ENCODE data around the gene PPP1R13B. TPM values are rescaled to one million over a fixed set of nuclear protein-coding genes. Genes with fewer than 3 reads are reported as not detected.
"Not testable (repeated sequence)": the region's sequence is repeated elsewhere in the genome, so short reads cannot be mapped to it uniquely, and the experiment has no call there.

PPP1R13B gene
- total RNA-seq, 1 donor from 2014 or later = 14.1 TPM

DNA sequence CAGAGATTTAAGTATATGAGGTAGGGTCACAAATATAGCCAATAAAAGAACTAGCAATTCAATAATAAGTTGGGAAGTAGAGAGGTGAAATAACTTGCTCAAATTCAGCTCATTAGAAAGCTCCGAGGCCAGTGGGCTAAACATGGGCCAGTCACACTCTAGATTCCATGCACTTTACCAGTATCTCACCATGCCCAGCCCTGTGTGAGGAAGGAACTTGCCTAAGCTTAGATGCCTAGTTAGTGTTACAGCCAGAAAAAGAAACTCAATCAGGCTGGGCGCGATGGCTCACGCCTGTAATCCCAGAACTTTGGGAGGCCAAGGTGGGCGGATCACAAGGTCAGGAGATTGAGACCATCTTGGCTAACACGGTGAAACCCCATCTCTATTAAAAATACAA, 71.1 kb downstream of the PPP1R13B start:
- DNase-seq = not testable (repeated sequence)

DNA sequence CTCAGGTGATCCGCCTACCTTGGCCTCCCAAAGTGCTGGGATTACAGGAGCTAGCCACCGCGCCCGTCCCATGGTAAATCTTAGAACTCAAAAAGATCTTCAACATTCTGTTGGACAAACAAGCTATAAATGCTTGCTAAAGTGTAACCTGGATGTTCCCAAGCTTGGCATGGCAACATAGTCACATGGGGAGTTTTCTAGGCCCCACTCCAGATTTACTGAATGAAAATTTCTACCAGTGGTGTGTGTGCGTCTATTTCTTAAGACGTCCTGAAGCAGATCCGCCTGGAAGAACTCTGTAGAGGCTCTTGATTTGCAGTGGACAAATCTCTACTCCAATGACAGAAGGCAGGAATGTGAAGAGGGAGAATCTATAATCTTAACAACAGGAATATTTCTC, 71.9 kb downstream of the PPP1R13B start:
- DNase-seq = no peak

GRCh38 chr14:103773521-103773920, 73.9 kb downstream of the PPP1R13B start:
- DNase-seq = peak; percentile 18

DNA sequence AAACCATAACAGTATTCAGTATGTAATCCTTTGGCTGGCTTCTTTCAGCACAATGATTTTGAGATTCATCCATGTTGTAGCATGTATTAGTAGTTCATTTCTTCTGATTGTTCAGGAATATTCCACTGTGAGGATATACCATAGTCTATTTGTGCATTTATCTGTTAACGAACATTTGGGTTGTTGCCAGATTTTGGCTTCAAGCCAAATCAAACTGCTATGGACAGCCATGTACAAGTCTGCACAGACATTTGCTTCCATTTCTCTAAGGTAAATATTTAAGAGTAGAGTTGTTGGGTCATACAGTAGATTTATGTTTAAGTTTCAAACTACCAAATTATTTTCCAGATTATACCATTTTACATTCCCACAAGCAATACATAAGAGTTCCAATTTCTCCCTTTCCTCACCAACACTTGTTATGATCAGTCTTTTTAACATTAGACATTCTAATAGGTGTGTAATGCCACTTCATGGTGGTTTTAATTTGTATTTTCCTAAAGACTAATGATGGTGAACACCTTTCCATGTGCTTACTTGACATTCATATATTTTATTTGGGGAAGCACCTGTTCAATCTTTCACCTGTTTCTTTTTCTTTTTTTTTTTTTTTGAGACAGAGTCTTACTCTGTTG, 75.2 kb downstream of the PPP1R13B start:
- DNase-seq = no peak

- no peak for DNase-seq
Measured at GRCh38 chr14:103770902-103771301, 76.5 kb downstream of the PPP1R13B start.

DNA sequence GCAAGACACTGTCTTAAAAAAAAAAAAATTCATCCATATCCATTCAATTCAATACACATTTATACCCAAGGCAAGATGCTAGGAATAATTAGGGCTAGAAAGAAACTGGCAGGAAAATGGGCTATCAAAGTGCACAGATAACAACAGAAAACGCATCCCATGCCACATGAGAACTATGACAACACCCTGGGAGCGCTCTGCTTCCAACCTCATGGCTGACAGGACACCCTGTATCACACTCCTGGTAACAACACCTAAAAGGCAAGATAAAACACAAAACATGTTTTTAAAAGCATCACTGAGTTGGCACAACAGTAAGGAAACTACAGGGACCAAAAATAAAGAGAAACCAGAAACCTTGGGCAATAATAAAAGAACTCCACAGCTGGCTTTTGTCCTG, 76.9 kb downstream of the PPP1R13B start:
- DNase-seq = no peak

GRCh38 chr14:103767336-103767894, 80.0 kb downstream of the PPP1R13B start:
- DNase-seq = no peak

DNA sequence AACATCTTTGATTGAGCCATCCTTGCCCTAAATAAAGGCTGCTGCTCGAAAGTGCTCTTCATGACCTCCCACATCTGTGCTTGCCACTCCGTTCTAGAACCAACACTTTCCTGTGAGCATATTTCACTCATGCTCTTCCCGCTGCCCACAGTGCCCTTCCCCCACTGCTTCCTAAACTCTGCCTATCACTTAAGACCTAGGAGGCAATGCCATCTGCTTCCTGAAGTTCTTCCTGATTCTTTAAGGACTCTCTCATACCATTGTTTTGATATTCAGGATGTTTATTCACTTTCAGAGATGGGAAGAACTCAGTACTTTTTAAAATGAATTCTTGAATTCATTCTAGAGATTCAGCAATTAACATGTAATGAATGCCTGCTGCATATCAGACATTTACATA, 81.8 kb downstream of the PPP1R13B start:
- DNase-seq = no peak

DNA sequence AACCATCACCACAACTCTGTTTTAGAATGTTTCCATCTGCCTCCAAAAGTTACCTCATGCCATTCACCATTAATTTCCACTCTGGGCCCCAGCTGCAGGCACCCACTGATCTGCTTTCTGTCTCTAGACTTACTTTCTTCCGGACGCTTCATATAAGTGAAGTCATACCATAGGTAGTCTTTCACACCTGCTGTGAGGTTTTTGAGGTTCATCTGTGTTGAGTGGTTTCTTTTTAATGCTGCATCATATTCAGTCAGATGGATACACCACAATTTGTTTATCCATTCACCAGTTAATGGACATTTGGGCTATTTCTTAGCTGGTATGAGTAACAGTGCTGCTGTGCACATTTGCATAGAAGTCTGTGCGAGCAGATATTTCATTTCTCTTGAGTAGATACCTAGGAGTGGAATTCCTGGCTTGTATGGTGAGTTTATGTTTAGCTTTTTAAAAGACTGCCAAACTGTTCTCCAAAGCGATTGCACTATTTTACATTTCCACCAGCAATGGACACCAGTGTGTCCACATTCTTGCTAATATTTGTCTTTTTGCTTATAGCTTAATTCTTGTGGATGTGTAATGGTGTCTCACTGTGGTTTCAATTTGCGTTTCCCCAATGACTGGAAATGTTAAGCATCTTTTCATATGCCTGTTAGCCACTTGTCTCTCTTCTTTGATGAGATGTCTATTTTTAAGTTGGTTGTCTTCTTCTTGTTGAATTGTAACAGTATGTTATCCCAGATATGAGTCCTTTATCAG, 83.5 kb downstream of the PPP1R13B start:
- no peak for DNase-seq

- DNase-seq = no peak
Measured at GRCh38 chr14:103762541-103762940, 84.8 kb downstream of the PPP1R13B start.

DNA sequence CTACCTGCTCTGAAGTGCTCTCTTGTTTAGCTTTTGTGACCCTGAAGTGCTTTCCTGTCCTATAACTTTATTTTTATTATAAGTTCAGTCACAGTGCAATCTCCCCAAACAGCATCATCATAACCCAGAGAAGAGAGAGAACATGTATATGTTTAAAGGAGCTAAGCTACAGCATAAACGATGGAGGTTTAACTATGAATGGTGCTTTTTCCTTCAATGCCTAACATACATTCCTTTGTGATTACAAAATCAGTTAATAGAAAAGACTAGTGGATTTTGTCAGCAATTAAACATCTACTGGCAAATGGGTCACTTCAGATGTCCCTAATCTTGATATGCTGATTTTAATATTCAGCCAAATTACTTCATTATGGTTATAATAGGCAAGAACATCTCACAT, 85.3 kb downstream of the PPP1R13B start:
- no peak for DNase-seq

DNA sequence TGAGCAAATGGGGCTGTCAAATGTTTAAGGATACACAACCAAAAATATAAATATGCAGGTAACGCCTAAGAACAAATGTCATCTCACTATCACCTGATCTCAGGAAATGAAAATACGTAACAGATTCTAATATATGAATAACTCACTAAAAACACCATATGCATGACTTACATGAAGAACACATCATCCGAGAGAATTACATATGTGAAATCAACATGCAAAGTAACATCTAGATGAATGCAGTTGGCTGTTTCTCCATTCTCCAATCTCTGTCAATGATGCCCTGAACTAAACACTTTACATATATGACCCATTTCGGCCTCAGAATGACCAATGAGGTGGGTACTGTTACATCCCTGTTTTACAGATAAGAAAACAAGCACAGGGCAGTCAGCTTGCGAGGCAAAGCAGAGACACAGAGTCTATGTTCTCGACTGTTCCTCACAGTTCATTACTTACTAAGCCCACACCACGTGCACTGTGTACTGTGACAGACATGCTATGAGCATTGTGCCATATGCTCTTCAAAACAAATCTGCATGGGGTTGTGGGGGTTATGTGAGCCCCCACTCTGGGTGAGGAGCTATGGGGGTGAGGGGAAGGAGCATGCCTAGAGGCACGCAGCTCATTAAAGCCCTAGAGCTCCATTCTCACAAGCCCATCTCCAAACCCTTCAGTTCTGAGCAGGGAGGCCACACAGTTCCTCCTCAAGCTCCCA, 89.2 kb downstream of the PPP1R13B start:
- no peak for DNase-seq

GRCh38 chr14:103755060-103755459, 92.3 kb downstream of the PPP1R13B start:
- DNase-seq = no peak

GRCh38 chr14:103753774-103754173, 93.6 kb downstream of the PPP1R13B start:
- no peak for DNase-seq

DNA sequence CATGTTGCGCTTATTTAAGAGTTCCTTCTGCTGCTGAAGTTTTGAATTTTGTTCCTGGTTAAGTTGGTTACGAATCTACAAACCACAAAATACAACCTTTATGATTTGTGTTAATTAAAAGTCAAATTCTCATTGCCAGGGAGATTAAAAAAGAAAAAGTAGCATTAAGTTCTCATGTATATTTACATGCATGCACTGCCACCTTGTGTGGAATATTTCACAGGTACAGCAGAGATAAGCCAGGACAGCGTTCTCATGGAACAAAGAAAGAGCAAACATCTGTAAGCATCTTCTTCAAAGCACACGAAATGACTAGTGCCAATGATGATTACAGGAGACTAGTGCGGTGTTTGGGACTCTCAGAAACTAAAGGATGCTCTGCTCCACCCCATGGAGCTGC, 97.5 kb downstream of the PPP1R13B start:
- DNase-seq = no peak

DNA sequence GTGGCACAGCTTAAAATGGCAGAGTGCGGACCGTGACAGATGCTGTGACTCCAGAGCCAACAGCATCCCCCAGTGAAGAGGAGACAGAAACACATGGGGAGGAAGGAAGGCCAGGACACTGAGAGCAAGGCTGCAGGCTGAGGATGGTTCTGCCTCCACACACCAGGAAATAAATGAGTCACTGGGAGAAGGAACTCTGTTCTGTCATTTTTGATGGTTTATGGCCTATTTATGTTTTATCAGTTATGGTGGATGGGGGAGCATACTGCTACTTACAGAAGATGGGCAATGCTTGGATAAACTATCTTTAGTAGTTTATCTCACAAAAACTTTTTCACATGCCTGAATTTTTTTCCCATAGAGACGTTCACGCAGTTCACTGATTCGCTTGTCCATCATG, 97.9 kb downstream of the PPP1R13B start:
- DNase-seq = no peak

GRCh38 chr14:103748534-103748857, 98.9 kb downstream of the PPP1R13B start:
- no peak for DNase-seq

DNA sequence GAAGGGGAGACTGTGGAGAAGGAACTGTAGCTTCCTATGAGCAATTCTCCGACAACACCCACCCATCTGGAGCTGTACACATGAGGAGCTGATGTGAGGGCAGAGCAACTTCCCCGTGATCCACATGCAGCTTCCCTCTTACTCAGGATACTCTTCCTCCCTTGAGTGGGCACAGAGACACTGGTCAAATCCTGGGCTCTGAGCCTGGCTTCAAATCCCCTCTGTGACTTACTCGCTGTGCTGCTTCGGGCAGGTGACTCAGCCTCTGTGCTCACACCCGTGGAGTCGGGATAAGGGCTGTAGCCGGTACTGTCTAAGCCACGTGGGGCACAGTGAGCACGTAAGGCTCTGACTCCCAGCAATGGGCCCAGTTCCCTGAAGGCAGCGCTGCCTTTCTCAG, 100.7 kb downstream of the PPP1R13B start:
- no peak for DNase-seq

GRCh38 chr14:103745424-103745823, 102.0 kb downstream of the PPP1R13B start:
- no peak for DNase-seq

- no peak for DNase-seq
Measured at GRCh38 chr14:103744621-103745395, 102.6 kb downstream of the PPP1R13B start.

- DNase-seq = no peak
Measured at GRCh38 chr14:103743691-103744090, 103.7 kb downstream of the PPP1R13B start.

DNA sequence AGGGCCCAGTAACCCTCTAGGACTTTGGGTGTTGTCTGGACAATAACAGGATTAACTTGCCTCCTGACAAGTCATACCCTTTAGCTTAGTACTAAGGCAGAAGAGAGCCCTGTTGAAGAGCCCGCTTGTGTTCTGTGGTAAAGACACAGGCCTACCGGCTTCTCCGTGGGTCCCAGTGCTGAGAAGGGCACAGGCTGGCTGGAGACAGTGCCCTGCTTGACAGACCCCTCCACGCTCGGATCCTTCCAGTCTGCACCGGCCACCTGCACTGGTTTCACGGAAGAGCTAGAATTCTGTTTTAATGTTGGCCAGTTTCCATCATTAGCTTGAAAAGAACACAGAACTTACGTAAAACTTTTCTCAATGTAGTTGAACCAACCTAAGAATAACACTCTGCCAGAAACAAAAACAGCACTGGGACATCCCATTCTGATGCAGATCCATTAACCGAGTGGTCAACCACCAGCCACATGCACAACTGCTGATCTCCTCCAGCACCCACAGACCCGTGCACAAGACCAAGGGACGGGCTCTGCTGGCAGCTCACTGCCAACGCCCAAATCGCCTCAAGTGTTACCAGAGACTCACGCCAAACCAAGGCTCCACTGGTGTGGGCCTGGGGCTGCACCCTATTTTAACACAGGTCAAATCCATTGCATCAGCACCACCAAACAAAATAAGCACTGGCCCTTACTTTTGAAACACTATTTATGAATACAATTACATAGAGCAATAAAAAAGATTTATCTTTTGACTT, 104.7 kb downstream of the PPP1R13B start:
- DNase-seq = no peak

All from tongue (tissue), 2 donors.